HL-60/S4 (cell line): Measurements from ENCODE around the gene RNF175.
"Not testable (repeated sequence)": the region's sequence is repeated elsewhere in the genome, so short reads cannot be mapped to it uniquely, and the experiment has no call there.

Experiments
- in situ Hi-C: fragments of 300-500 bp; cut with MboI; formaldehyde crosslinking; loops from 2 replicates; pipeline ENCODE4 v1.14.3; 2022; ENCODE audit warnings: low sequenced_read_pairs

RNF175 gene

GRCh38 chr4:153684971-153685371 lies 74.9 kb downstream of the RNF175 start:
- in situ Hi-C loops, result no loop called here

GRCh38 chr4:153684182-153684970 lies 75.4 kb downstream of the RNF175 start, which contains the start of gene TLR2:
Gene TLR2 (plus strand): TSS chr4:153684280. CDS start chr4:153702908, 18,628 bp downstream.
- in situ Hi-C loops, result no loop called here

DNA sequence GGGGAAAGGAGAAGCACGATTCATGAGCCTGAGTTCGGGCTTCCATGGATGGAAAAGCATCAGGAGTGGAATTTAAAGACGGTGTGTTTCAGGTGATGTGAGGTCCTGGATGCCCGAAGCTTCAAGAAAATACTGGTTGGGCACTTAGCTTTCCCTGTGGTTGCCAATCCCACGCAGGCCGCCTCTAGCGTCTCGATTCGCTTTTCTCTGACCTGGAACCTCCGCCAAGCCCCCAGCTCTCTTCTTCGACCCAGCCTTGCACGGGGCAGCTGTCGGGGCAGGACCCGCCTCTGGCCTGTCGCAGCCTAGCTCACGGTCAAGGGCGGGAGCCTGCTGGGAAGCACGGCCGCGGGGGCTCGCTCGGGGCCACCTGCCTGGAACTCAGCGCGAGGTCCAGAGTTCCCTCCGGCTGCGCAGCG lies 76.1 kb downstream of the RNF175 start:
- in situ Hi-C loops, result no loop called here

GRCh38 chr4:153679486-153679885 lies 80.3 kb downstream of the RNF175 start:
- in situ Hi-C loops, result no loop called here

DNA sequence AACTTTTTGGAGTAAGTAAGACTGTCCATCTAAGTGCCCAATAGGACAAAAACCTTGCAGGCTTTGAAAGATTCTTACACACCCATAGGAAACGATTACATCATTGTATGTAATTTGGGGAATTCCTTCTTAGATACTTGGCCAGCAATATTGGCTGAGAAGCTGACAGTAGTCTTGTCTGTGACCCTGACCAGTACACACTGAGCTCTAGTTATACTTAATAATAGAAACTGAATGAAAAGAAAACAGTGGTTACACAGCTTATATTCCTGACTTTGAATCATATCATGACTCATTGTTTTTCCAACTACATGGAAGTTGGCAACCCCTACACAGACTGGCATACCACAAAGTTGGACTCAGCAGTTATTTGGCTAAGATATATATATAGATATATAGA lies 82.8 kb downstream of the RNF175 start:
- in situ Hi-C loops, result no loop called here

- in situ Hi-C loops, result no loop called here
Measured at GRCh38 chr4:153676486-153676885, 83.3 kb downstream of the RNF175 start.

GRCh38 chr4:153669838-153670237 lies 90.0 kb downstream of the RNF175 start:
- in situ Hi-C loops, result no loop called here

DNA sequence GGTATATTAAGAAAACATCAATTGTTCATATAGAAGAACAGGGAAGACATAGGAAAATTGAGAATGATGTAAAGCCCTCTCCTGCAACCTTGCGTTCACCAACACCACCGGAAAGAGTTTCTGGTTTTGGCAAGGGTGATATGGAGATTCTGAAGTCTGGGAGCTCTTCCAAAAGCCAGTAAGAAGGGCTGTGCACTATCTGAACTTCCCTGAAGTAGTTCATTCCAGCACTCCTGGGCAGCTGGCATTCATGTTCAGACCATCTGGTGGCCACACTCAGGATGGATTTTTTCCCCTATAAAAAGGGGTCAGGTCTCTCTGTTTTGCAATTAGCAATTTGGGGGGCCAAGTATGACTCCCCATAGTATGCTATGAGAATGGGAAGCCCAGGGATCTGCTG lies 91.2 kb downstream of the RNF175 start:
- in situ Hi-C loops, result no loop called here

DNA sequence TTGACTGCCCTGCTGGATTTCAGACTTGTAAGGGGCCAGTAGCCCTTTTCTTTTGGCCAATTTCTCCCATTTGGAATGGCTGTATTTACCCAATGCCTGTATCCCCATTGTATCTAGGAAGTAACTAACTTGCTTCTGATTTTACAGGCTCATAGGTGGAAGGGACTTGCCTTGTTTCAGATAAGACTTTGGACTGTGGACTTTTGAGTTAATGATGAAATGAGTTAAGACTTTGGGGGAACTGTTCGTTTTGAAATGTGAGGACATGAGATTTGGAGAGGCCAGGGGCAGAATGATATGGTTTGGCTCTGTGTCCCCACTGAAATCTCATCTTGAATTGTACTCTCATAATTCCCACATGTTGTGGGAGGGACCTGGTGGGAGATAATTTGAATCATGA lies 93.3 kb downstream of the RNF175 start:
- in situ Hi-C loops, result not testable (repeated sequence)

- in situ Hi-C loops, result no loop called here
Measured at GRCh38 chr4:153663667-153664066, 96.2 kb downstream of the RNF175 start.

DNA sequence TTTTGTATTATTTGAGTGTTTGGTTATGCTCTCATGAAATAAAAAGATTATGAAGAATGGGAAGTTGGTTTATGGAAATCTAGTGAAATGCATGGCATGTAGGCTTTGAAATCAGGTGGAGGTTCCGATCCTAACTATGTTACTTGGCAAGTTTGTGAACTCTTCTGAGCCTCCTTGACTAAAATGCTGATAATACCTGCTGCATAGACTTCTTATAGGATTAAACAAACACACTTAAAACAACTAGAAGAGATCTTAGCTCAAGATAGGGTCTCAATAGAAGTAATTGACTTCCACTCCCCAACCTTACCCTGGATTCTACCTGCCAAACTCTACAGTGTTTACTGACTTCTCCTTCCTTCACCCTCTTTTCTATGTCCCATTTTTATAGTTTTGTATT lies 97.9 kb downstream of the RNF175 start:
- in situ Hi-C loops, result no loop called here

GRCh38 chr4:153661215-153661822 lies 98.5 kb downstream of the RNF175 start:
- in situ Hi-C loops, result no loop called here
